Transverse colon (tissue), 4 donors: ENCODE results near the gene ALK. TPM values are rescaled to one million over a fixed set of nuclear protein-coding genes. Genes with fewer than 3 reads are reported as not detected.

Experiments used
- DNase-seq: peaks from one replicate; pipeline ENCODE4 v3.0.0-alpha.2; 2019
- H3K27ac ChIP-seq, 4 donors: fragments of 200-600 bp; sonication (generic); 2 replicates each; pipeline ENCODE4 v1.5.1; 2016 to 2018; ENCODE audit warnings: inconsistent platforms in 4 of 4
- H3K27me3 ChIP-seq: fragments of 200-600 bp; sonication (generic); 2 replicates; pipeline ENCODE4 v1.5.1; 2017; ENCODE audit warnings: inconsistent platforms
- H3K36me3 ChIP-seq, 4 donors: fragments of 200-600 bp; sonication (generic); 2 replicates each; pipeline ENCODE4 v1.5.1; 2017 to 2019; ENCODE audit warnings: inconsistent platforms in 4 of 4
- H3K4me1 ChIP-seq, 4 donors: fragments of 200-600 bp; sonication (generic); 2 replicates each; pipeline ENCODE4 v1.5.1; 2017 to 2020; ENCODE audit warnings: inconsistent platforms in 4 of 4
- H3K4me3 ChIP-seq, 4 donors: fragments of 200-600 bp; sonication (generic); 1 replicate in 1 of 4; 2 replicates in 3 of 4; pipeline versions ENCODE4 v1.5.1 to v1.6.1; 2017 to 2019; ENCODE audit warnings: inconsistent platforms in 4 of 4
- H3K9me3 ChIP-seq, 2 donors: fragments of 200-600 bp; sonication (generic); 2 replicates each; pipeline ENCODE4 v1.5.1; 2017 to 2019; ENCODE audit warnings: inconsistent platforms in 2 of 2
- CTCF ChIP-seq, 5 experiments: fragments of 200-600 bp in 3 of 5; fragments of 450-650 bp in 2 of 5; sonication (generic) in 3 of 5; IDR thresholded peaks; 1 replicate in 2 of 5; 2 replicates in 3 of 5; pipeline ENCODE4 v1.5.1; 2016 to 2017; ENCODE audit warnings: antibody characterized with exemption in 5 of 5, inconsistent platforms in 3 of 5, mild to moderate bottlenecking in 2 of 5, moderate library complexity in 1 of 5
- EP300 ChIP-seq: sonication (generic); formaldehyde crosslinking; IDR thresholded peaks from one replicate; pipeline ENCODE4 v1.6.1; 2017; ENCODE audit warnings: antibody characterized with exemption, low read depth
- POLR2A ChIP-seq: fragments of 450-650 bp; IDR thresholded peaks from one replicate; pipeline ENCODE4 v1.6.1; 2016; ENCODE audit warnings: antibody characterized with exemption, mild to moderate bottlenecking, moderate library complexity
- POLR2AphosphoS5 ChIP-seq, 3 donors: sonication (generic); formaldehyde crosslinking; IDR thresholded peaks; one replicate each; pipeline ENCODE4 v1.6.1; 2016; ENCODE audit warnings: antibody characterized with exemption in 3 of 3
- WGBS, 2 donors: methylation state at CpG; one replicate each; pipeline ENCODE4 v1.1.5; 2018; ENCODE audit warnings: low coverage in 1 of 2; 5-methylcytosine and 5-hydroxymethylcytosine counted together
- in situ Hi-C, 4 donors: fragments of 200-750 bp; cut with MboI; loops; one replicate each; pipeline versions ENCODE4 v1.15.0 to v1.15.1; 2017; ENCODE audit warnings: low sequenced_read_pairs in 3 of 4, low pct_ligation_motif_present in 1 of 4, low pct_unique_long_range_greater_than_20kb in 1 of 4
- intact Hi-C: fragments of 100-400 bp; cut with DNase I; formaldehyde crosslinking; loops from one replicate; pipeline ENCODE4 v1.15.1; 2023; ENCODE audit warnings: low total_unique reads
- total RNA-seq, 4 donors: library from RNA; depleted of rRNA; stranded (reverse); fragments of >200 nt; gene quantifications; one replicate each; pipeline ENCODE4 v1.1.0, GENCODE V29; 2016

Gene ALK
- total RNA-seq, 4 donors from 2014 or later, result 0.32 to 0.82 TPM; not detected in 2

GRCh38 chr2:29480426-29480825 is 441.0 kb downstream of the ALK start:
- Histone ChIP-seq H3K4me1 (no peaks in the 10 kb centered on the region), H3K9me3 (no peaks in the 10 kb centered on the region), H3K27me3 (no peaks in the 10 kb centered on the region), H3K27ac (no peak overlapping the region), H3K4me3 (no peak overlapping the region), H3K36me3 (no peaks in the 10 kb centered on the region)
- in situ Hi-C loops (no loop called here), intact Hi-C loops (no loop called here)
- TF ChIP-seq CTCF (IDR thresholded peaks at IDR 0.05) (no peak), POLR2A (no peak), POLR2AphosphoS5 (IDR thresholded peaks at IDR 0.05) (no peak), EP300 (no peak)
- DNase-seq, result peak; percentile 9
- WGBS, 2 donors, result 51% methylated on average over 4 of the region's 4 CpGs; no CpG with 5 or more reads in 1 of the 2 donors

GRCh38 chr2:29479401-29479800 is 442.0 kb downstream of the ALK start:
- H3K4me1 ChIP-seq, result no peaks in the 10 kb centered on the region
- H3K27ac ChIP-seq, result no peak overlapping the region
- 88% methylated on average over 2 of the region's 2 CpGs; no CpG with 5 or more reads in 1 of the 2 donors for WGBS, 2 donors
- in situ Hi-C loops (no loop called here), intact Hi-C loops (no loop called here)
- DNase-seq, result no peak
- no peaks in the 10 kb centered on the region for H3K36me3 ChIP-seq
- H3K9me3 ChIP-seq, result no peaks in the 10 kb centered on the region
- TF ChIP-seq POLR2A (no peak), CTCF (IDR thresholded peaks at IDR 0.05) (no peak), EP300 (no peak), POLR2AphosphoS5 (IDR thresholded peaks at IDR 0.05) (no peak)
- no peak overlapping the region for H3K4me3 ChIP-seq
- no peaks in the 10 kb centered on the region for H3K27me3 ChIP-seq

- no peaks in the 10 kb centered on the region for H3K36me3 ChIP-seq
- 92 to 95% methylated on average over 3 to 4 of the region's 4 CpGs for WGBS, 2 donors
- no peaks in the 10 kb centered on the region for H3K27me3 ChIP-seq
- no peaks in the 10 kb centered on the region for H3K9me3 ChIP-seq
- in situ Hi-C loops, result no loop called here
- intact Hi-C loops, result no loop called here
- TF ChIP-seq POLR2AphosphoS5 (IDR thresholded peaks at IDR 0.05), result no peak
- TF ChIP-seq EP300, result no peak
- TF ChIP-seq POLR2A, result no peak
- no peak for TF ChIP-seq CTCF (IDR thresholded peaks at IDR 0.05)
- H3K4me3 ChIP-seq, result no peak overlapping the region
- DNase-seq, result no peak
- H3K4me1 ChIP-seq, result no peaks in the 10 kb centered on the region
- no peak overlapping the region for H3K27ac ChIP-seq
Observed at GRCh38 chr2:29478641-29479040, 442.7 kb downstream of the ALK start.

GRCh38 chr2:29477186-29477585 is 444.2 kb downstream of the ALK start:
- in situ Hi-C loops, result no loop called here
- H3K9me3 ChIP-seq, result no peaks in the 10 kb centered on the region
- H3K27ac ChIP-seq, result no peak overlapping the region
- no peak for DNase-seq
- TF ChIP-seq POLR2A, result no peak
- no peak for TF ChIP-seq EP300
- no peak for TF ChIP-seq POLR2AphosphoS5 (IDR thresholded peaks at IDR 0.05)
- no peaks in the 10 kb centered on the region for H3K4me1 ChIP-seq
- no peak overlapping the region for H3K4me3 ChIP-seq
- intact Hi-C loops, result no loop called here
- H3K36me3 ChIP-seq, result no peaks in the 10 kb centered on the region
- H3K27me3 ChIP-seq, result no peaks in the 10 kb centered on the region

- intact Hi-C loops, result no loop called here
- no peak for TF ChIP-seq EP300
- no peak for TF ChIP-seq CTCF (IDR thresholded peaks at IDR 0.05)
- no peaks in the 10 kb centered on the region for H3K36me3 ChIP-seq
- 93 to 94% methylated on average over 5 to 9 of the region's 9 CpGs for WGBS, 2 donors
- H3K4me3 ChIP-seq, result no peak overlapping the region
- H3K4me1 ChIP-seq, result no peaks in the 10 kb centered on the region
- no peak for DNase-seq
- in situ Hi-C loops, result no loop called here
- no peak overlapping the region for H3K27ac ChIP-seq
- H3K9me3 ChIP-seq, result no peaks in the 10 kb centered on the region
- no peaks in the 10 kb centered on the region for H3K27me3 ChIP-seq
Observed at GRCh38 chr2:29475499-29475898, 445.9 kb downstream of the ALK start.
